Tracheal epithelial cell (primary cell): Measurements from ENCODE around the gene SLC30A2. TPM values are rescaled to one million over a fixed set of nuclear protein-coding genes. Genes with fewer than 3 reads are reported as not detected.

Experiments
- total RNA-seq: library from RNA; depleted of rRNA; stranded (reverse); fragments of >200 nt; gene quantifications from 2 replicates; pipeline ENCODE4 v1.2.1, GENCODE V29; 2014

The SLC30A2 gene
- total RNA-seq, result 0.48 TPM in 1 of 2 replicates, not detected in the other

GRCh38 chr1:26045722-26046245 lies at the start of gene SLC30A2:
TSS of gene SLC30A2 (minus strand) at chr1:26046118. CDS start at chr1:26045896, 222 bp downstream.

GRCh38 chr1:26067432-26067911 lies 21.6 kb upstream of the SLC30A2 start, which contains the start of gene TRIM63:
TSS of gene TRIM63 (minus strand) at chr1:26067630. CDS start at chr1:26067494, 136 bp downstream.

GRCh38 chr1:26021647-26022403 lies 24.1 kb downstream of the SLC30A2 start, which contains the start of gene EXTL1:
TSS of gene EXTL1 (plus strand) at chr1:26021775. CDS start at chr1:26022647, 872 bp downstream.

GRCh38 chr1:25997828-25998761 lies 47.8 kb downstream of the SLC30A2 start, which contains the start of gene PAFAH2:
TSS of gene PAFAH2 (minus strand) at chr1:25998063. CDS start at chr1:25990816, 7,247 bp downstream.

Other genes with a start within 250 kb of the SLC30A2 start
- 9.2 and 11.9 TPM in 2 replicates for gene SELENON, start 245.9 kb downstream of the SLC30A2 start, total RNA-seq
- gene MTFR1L, start 226.2 kb downstream of the SLC30A2 start, total RNA-seq, result 19.5 and 24.3 TPM in 2 replicates
- gene AUNIP, start 186.7 kb downstream of the SLC30A2 start, total RNA-seq, result 2.2 and 2.8 TPM in 2 replicates
- gene PAQR7, start 170.4 kb downstream of the SLC30A2 start, total RNA-seq, result 12.3 and 19.6 TPM in 2 replicates
- 15.8 and 41.7 TPM in 2 replicates for gene STMN1, start 139.7 kb downstream of the SLC30A2 start, total RNA-seq
- gene PAFAH2, start 48.1 kb downstream of the SLC30A2 start, total RNA-seq, result 14.2 and 17.9 TPM in 2 replicates
- gene EXTL1, start 24.3 kb downstream of the SLC30A2 start, total RNA-seq, result under 0.01 TPM in 1 of 2 replicates, not detected in the other
- gene TRIM63, start 21.5 kb upstream of the SLC30A2 start, total RNA-seq, result not detected in 2 replicates
- gene PDIK1L, start 65.7 kb upstream of the SLC30A2 start, total RNA-seq, result 3.6 and 7.9 TPM in 2 replicates
- gene FAM110D, start 113.0 kb upstream of the SLC30A2 start, total RNA-seq, result under 0.01 TPM in 1 of 2 replicates, not detected in the other
- gene C1orf232, start 122.8 kb upstream of the SLC30A2 start, total RNA-seq, result not detected in 2 replicates
- 40.3 and 59.3 TPM in 2 replicates for gene ZNF593, start 123.8 kb upstream of the SLC30A2 start, total RNA-seq
- not detected in 2 replicates for gene ZNF593OS, start 125.7 kb upstream of the SLC30A2 start, total RNA-seq
- gene CNKSR1, start 131.4 kb upstream of the SLC30A2 start, total RNA-seq, result 14.7 and 23.9 TPM in 2 replicates
- gene CATSPER4, start 144.5 kb upstream of the SLC30A2 start, total RNA-seq, result not detected in 2 replicates
- gene CEP85, start 188.1 kb upstream of the SLC30A2 start, total RNA-seq, result 9.9 and 11.7 TPM in 2 replicates
- gene SH3BGRL3, start 234.0 kb upstream of the SLC30A2 start, total RNA-seq, result 15.1 and 27.2 TPM in 2 replicates